Uterus (tissue), 4 donors: ENCODE data around the gene KHSRP. TPM values are rescaled to one million over a fixed set of nuclear protein-coding genes. Genes with fewer than 3 reads are reported as not detected.

Experiments used
- DNase-seq, 2 donors: peaks; one replicate each; pipeline ENCODE4 v3.0.0-alpha.2; 2019 to 2020
- H3K27ac ChIP-seq, 2 donors: fragments of 200-600 bp; sonication (generic); 1 replicate in 1 of 2; 2 replicates in 1 of 2; pipeline ENCODE4 v1.5.1; 2016 to 2018
- H3K27me3 ChIP-seq, 2 donors: fragments of 200-600 bp; sonication (generic); one replicate each; pipeline ENCODE4 v1.5.1; 2018 to 2019; ENCODE audit warnings: control low read depth in 1 of 2
- H3K36me3 ChIP-seq, 2 donors: fragments of 200-600 bp; sonication (generic); one replicate each; pipeline ENCODE4 v1.5.1; 2019; ENCODE audit warnings: control low read depth in 1 of 2
- H3K4me1 ChIP-seq, 2 donors: fragments of 200-600 bp; sonication (generic); one replicate each; pipeline ENCODE4 v1.5.1; 2018 to 2019; ENCODE audit warnings: control low read depth in 1 of 2
- H3K4me3 ChIP-seq, 2 donors: fragments of 200-600 bp; sonication (generic); 1 replicate in 1 of 2; 2 replicates in 1 of 2; pipeline ENCODE4 v1.5.1; 2018 to 2019; ENCODE audit warnings: mild to moderate bottlenecking in 1 of 2
- H3K9me3 ChIP-seq, 2 donors: fragments of 200-600 bp; sonication (generic); one replicate each; pipeline ENCODE4 v1.5.1; 2019; ENCODE audit warnings: control low read depth in 1 of 2
- CTCF ChIP-seq, 4 experiments: fragments of 200-600 bp in 2 of 4; fragments of 450-650 bp in 2 of 4; sonication (generic) in 2 of 4; IDR thresholded peaks; one replicate each; pipeline ENCODE4 v1.5.1; 2016 to 2019; ENCODE audit warnings: antibody characterized with exemption in 4 of 4, mild to moderate bottlenecking in 2 of 4, moderate library complexity in 1 of 4
- POLR2A ChIP-seq, 2 donors: fragments of 450-650 bp; IDR thresholded peaks; one replicate each; pipeline ENCODE4 v1.6.1; 2016; ENCODE audit warnings: antibody characterized with exemption in 2 of 2, mild to moderate bottlenecking in 1 of 2, moderate library complexity in 1 of 2
- intact Hi-C: fragments of 100-400 bp; cut with DNase I; formaldehyde crosslinking; loops from one replicate; pipeline ENCODE4 v1.15.1; 2023; ENCODE audit warnings: low total_unique reads
- total RNA-seq, 4 donors: library from RNA; depleted of rRNA in 3 of 4; stranded (reverse); fragments of >200 nt in 3 of 4; gene quantifications; one replicate each; pipeline versions ENCODE4 v1.1.0 to v1.2.4, GENCODE V29; 2014 to 2023
- donor health status: DM: yes; HTN: yes; CAD: no.

The KHSRP gene
- total RNA-seq, 4 donors from 2014 or later, result 23.5 to 259 (median 66.5) TPM

GRCh38 chr19:6423499-6424194 lies 964 bp downstream of the KHSRP start:
- Histone ChIP-seq H3K4me1 (peaks cover 0 to 8% of the 10 kb centered on the region in 2 donors), H3K4me3 (peak overlapping the region; percentile 85 to 89), H3K9me3 (no peaks in the 10 kb centered on the region), H3K36me3 (no peaks in the 10 kb centered on the region), H3K27me3 (no peaks in the 10 kb centered on the region), H3K27ac (peak overlapping the region; percentile 78 to 87)
- intact Hi-C loops, result no loop called here
- TF ChIP-seq CTCF (IDR thresholded peaks at IDR 0.05), result no peak
- no peak for TF ChIP-seq POLR2A (IDR thresholded peaks at IDR 0.05)
- DNase-seq, result peak; percentile 21 to 34

DNA sequence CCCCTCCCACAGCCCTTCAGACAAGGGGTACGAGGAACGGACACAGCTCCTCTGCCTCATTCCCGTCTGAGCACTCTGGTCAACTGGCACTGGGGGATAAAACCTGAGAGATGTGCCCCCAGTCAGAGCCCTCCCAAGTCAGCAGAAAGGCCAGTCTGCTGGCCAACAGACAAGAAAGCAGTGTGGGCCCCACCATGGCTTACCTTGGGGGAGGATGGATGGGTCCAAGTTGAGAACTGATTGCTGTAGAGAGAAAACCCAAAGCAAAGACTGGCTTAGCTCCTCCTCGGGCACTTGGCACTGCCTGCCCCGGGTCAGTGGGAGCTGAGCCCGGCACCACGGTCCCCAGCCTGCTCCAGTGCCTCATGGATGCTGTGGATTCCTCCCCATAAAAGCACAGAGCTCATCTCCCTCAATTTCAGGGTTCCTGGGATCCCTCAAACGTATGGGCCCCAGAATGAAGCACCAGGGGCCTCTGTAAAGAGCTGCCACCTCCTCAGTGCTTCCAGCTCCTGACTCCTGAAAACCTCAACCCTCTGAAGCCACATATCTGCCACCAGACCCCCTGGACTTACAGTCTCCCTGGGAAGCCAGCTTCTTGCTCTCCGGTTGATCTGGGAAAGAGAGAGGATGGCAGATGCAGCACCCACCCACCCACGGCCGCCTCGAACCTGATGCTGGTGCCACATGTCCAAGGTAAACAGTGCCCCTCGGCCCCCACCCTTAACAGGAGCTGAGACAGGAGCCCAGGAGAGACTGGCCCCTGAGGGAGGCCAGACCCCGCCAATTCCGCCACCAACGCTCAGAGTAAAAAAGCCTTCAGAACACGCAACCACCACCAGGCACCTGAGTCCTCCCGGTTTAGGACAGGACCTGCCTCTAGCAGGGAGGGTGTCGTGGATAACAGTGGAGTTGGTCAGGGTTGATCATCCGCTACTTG lies 3.3 kb downstream of the KHSRP start:
- intact Hi-C loops, result no loop called here
- Histone ChIP-seq H3K9me3 (no peaks in the 10 kb centered on the region), H3K4me1 (peaks cover 5 to 8% of the 10 kb centered on the region in 2 donors), H3K27ac (no peak overlapping the region), H3K27me3 (no peaks in the 10 kb centered on the region), H3K36me3 (no peaks in the 10 kb centered on the region), H3K4me3 (no peak overlapping the region)
- TF ChIP-seq POLR2A (IDR thresholded peaks at IDR 0.05), result no peak
- no peak for TF ChIP-seq CTCF (IDR thresholded peaks at IDR 0.05)
- DNase-seq, result no peak

- H3K4me3 ChIP-seq, result no peak overlapping the region
- no peaks in the 10 kb centered on the region for H3K9me3 ChIP-seq
- no peak overlapping the region for H3K27ac ChIP-seq
- intact Hi-C loops, result no loop called here
- H3K27me3 ChIP-seq, result no peaks in the 10 kb centered on the region
- no peak for DNase-seq
- H3K4me1 ChIP-seq, result peaks cover 5 to 12% of the 10 kb centered on the region in 2 donors
- H3K36me3 ChIP-seq, result no peaks in the 10 kb centered on the region
- TF ChIP-seq CTCF (IDR thresholded peaks at IDR 0.05), result no peak
- TF ChIP-seq POLR2A (IDR thresholded peaks at IDR 0.05), result no peak
These were observed 6.1 kb downstream of the KHSRP start for GRCh38 chr19:6418562-6418932.

DNA sequence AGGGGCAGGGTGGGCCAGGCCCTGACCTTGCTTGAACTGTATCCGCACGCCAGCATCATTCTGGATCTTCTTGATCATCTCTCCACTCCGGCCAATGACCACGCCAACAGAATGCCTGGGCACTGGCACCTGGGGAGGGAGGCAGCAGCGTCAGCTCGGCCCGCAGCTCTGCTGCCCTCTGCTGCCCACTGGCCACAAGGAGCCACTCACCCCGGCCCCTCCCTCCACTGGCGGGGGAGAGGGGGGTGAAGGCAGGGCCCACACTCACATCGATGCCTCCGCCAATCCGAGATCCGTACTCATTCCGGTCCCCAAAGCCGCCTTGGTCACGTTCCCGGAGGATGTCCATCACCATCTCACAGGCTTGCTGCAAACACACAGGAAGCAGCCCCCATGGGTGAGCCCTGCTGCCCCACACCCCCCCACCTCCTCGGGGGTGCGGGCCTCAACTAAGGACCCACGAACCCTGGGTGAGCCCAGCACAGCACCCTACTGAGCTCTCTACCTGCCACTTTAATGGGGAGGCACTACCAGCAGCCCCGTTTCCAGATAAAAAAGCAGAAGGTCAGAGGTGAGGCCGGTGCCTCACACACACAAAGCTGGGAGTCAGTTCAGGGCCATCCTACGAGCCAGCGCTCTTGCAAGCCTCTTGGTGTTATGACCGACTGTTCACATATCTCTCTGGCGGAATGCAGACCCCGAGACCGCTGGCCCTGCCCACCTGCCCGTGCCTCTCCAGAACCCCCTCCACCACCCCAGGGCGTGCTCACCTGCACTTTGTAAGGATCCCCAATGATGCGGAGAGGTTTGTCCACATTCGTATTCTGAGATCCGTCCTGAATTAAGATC lies 6.7 kb downstream of the KHSRP start:
- Histone ChIP-seq H3K27me3 (no peaks in the 10 kb centered on the region), H3K9me3 (no peaks in the 10 kb centered on the region), H3K36me3 (no peaks in the 10 kb centered on the region), H3K4me1 (peaks cover 5 to 6% of the 10 kb centered on the region in 2 donors), H3K4me3 (no peak overlapping the region), H3K27ac (peak overlapping the region; percentile 20 to 65)
- DNase-seq, result peak; percentile 63 to 66
- no peak for TF ChIP-seq POLR2A (IDR thresholded peaks at IDR 0.05)
- TF ChIP-seq CTCF (IDR thresholded peaks at IDR 0.05), result peak; percentile 42 to 68 (median 60)
- intact Hi-C loops, result no loop called here
